Liver (tissue), 9 donors: ENCODE measurements around the gene ZNF777. TPM values are rescaled to one million over a fixed set of nuclear protein-coding genes. Genes with fewer than 3 reads are reported as not detected.

Experiments used
- DNase-seq: peaks from one replicate; pipeline ENCODE4 v3.0.0-alpha.2; 2017; ENCODE audit warnings: low spot score
- H3K27ac ChIP-seq, 2 donors: one replicate each; pipeline ENCODE4 v1.7.0; 2013; ENCODE audit warnings: inconsistent platforms in 2 of 2, low read length in 2 of 2, control low read depth in 1 of 2, low read depth in 1 of 2, mild to moderate bottlenecking in 1 of 2
- H3K27me3 ChIP-seq, 4 donors: one replicate each; pipeline versions ENCODE4 v1.6.1 to v1.7.0; 2013; ENCODE audit warnings: low read length in 3 of 4, inconsistent platforms in 1 of 4, mild to moderate bottlenecking in 1 of 4, moderate library complexity in 1 of 4; ENCODE audit not compliant: control insufficient read depth in 4 of 4, insufficient read depth in 4 of 4
- H3K36me3 ChIP-seq, 4 donors: one replicate each; pipeline versions ENCODE4 v1.6.1 to v1.7.0; 2013; ENCODE audit warnings: low read length in 3 of 4, mild to moderate bottlenecking in 3 of 4, low read depth in 1 of 4, moderate library complexity in 1 of 4; ENCODE audit not compliant: control insufficient read depth in 4 of 4, insufficient read depth in 3 of 4
- H3K4me1 ChIP-seq, 4 donors: one replicate each; pipeline versions ENCODE4 v1.6.1 to v1.7.0; 2013; ENCODE audit warnings: low read length in 3 of 4, mild to moderate bottlenecking in 3 of 4, moderate library complexity in 1 of 4; ENCODE audit not compliant: control insufficient read depth in 4 of 4, insufficient read depth in 4 of 4
- H3K4me3 ChIP-seq, 3 donors: one replicate each; pipeline versions ENCODE4 v1.6.1 to v1.7.0; 2013; ENCODE audit warnings: low read length in 3 of 3, control low read depth in 1 of 3, low read depth in 1 of 3, mild to moderate bottlenecking in 1 of 3
- H3K9ac ChIP-seq, 2 donors: one replicate each; pipeline ENCODE4 v1.7.0; 2013; ENCODE audit warnings: low read length in 2 of 2, mild to moderate bottlenecking in 2 of 2, moderate library complexity in 2 of 2, control low read depth in 1 of 2, low read depth in 1 of 2
- H3K9me3 ChIP-seq, 4 donors: one replicate each; pipeline versions ENCODE4 v1.6.1 to v1.7.0; 2013; ENCODE audit warnings: low read length in 3 of 4; ENCODE audit not compliant: control insufficient read depth in 4 of 4
- ATF3 ChIP-seq: IDR thresholded peaks from 2 replicates; pipeline ENCODE4 v1.6.1; 2016; ENCODE audit warnings: antibody characterized with exemption
- EGR1 ChIP-seq, 2 donors: IDR thresholded peaks; 2 replicates each; pipeline ENCODE4 v1.6.1; 2016 to 2018; ENCODE audit warnings: antibody characterized with exemption in 2 of 2, low read depth in 2 of 2
- FOXA1 ChIP-seq: IDR thresholded peaks from 2 replicates; pipeline ENCODE4 v1.6.1; 2016; ENCODE audit warnings: antibody characterized with exemption
- FOXA2 ChIP-seq: IDR thresholded peaks from 2 replicates; pipeline ENCODE4 v1.6.1; 2016; ENCODE audit warnings: antibody characterized with exemption
- GABPA ChIP-seq, 2 donors: IDR thresholded peaks in 1 of 2; conservative IDR thresholded peaks in 1 of 2; 2 replicates each; pipeline ENCODE4 v1.6.1; 2016; ENCODE audit warnings: antibody characterized with exemption in 2 of 2, mild to moderate bottlenecking in 1 of 2, moderate library complexity in 1 of 2
- HNF4A ChIP-seq, 2 donors: conservative IDR thresholded peaks; 2 replicates each; pipeline ENCODE4 v1.6.1; 2016; ENCODE audit warnings: antibody characterized with exemption in 2 of 2, mild to moderate bottlenecking in 2 of 2
- HNF4G ChIP-seq: IDR thresholded peaks from 2 replicates; pipeline ENCODE4 v1.6.1; 2016; ENCODE audit warnings: antibody characterized with exemption
- JUND ChIP-seq, 2 donors: IDR thresholded peaks; 2 replicates each; pipeline ENCODE4 v1.6.1; 2016; ENCODE audit warnings: antibody characterized with exemption in 2 of 2
- NR2F2 ChIP-seq: IDR thresholded peaks from 2 replicates; pipeline ENCODE4 v1.6.1; 2016; ENCODE audit warnings: antibody characterized with exemption
- RAD21 ChIP-seq, 2 donors: IDR thresholded peaks; 2 replicates each; pipeline ENCODE4 v1.6.1; 2016; ENCODE audit warnings: antibody characterized with exemption in 2 of 2, mild to moderate bottlenecking in 2 of 2
- RXRA ChIP-seq, 2 donors: IDR thresholded peaks; 2 replicates each; pipeline ENCODE4 v1.6.1; 2017 to 2018; ENCODE audit warnings: antibody characterized with exemption in 2 of 2, mild to moderate bottlenecking in 1 of 2
- SP1 ChIP-seq: IDR thresholded peaks from 2 replicates; pipeline ENCODE4 v1.6.1; 2018; ENCODE audit warnings: antibody characterized with exemption, mild to moderate bottlenecking
- TAF1 ChIP-seq: conservative IDR thresholded peaks from 2 replicates; pipeline ENCODE4 v1.6.1; 2016; ENCODE audit warnings: antibody characterized with exemption, mild to moderate bottlenecking
- YY1 ChIP-seq: IDR thresholded peaks from 2 replicates; pipeline ENCODE4 v1.6.1; 2016; ENCODE audit warnings: antibody characterized with exemption, mild to moderate bottlenecking
- WGBS: extraction: QIAGEN DNeasy Blood & Tissue Kit; methylation state at CpG from one replicate; pipeline ENCODE4 v1.1.7; 2013; 5-methylcytosine and 5-hydroxymethylcytosine counted together
- polyA plus RNA-seq, 2 donors: library from polyadenylated mRNA; stranded (reverse) in 1 of 2; unstranded in 1 of 2; fragments of 200-250 nt in 1 of 2; fragments of >200 nt in 1 of 2; fragmentation: Nextera tagmentation in 1 of 2; extraction: Ambion mirVana in 1 of 2; gene quantifications; one replicate each; pipeline versions ENCODE4 v1.2.1 to v1.2.3, GENCODE V29; 2013 to 2015
- total RNA-seq, 2 donors: library from RNA; depleted of rRNA; stranded (reverse); fragments of >200 nt; gene quantifications; one replicate each; pipeline ENCODE4 v1.2.3, GENCODE V29; 2014
- TF ChIP-seq, protein P1 (sequence below): IDR thresholded peaks from 2 replicates; pipeline ENCODE4 v1.6.1; 2016; ENCODE audit warnings: antibody characterized with exemption
- TF ChIP-seq, protein P2 (sequence below): IDR thresholded peaks from 2 replicates; pipeline ENCODE4 v1.6.1; 2016; ENCODE audit warnings: antibody characterized with exemption
- TF ChIP-seq, protein P3 (sequence below): fragments of 150-350 bp; IDR thresholded peaks from 2 replicates; pipeline ENCODE4 v1.5.1; 2017; ENCODE audit warnings: improper control_type of control experiment, low read depth, low read length; ENCODE audit not compliant: missing input control
- donor health status: healthy.
- donor health status: healthy.
- donor health status: healthy.
- donor health status: healthy.
- donor health status: healthy.

ZNF777 gene
- total and polyA plus RNA-seq, 4 donors: 0.22 to 5.7 (median 4.1) TPM

- no peaks in the 10 kb centered on the region for H3K9me3 ChIP-seq
- H3K9ac ChIP-seq: no peak overlapping the region
- no peaks in the 10 kb centered on the region for H3K4me1 ChIP-seq
- DNase-seq: no peak
- H3K27ac ChIP-seq: no peak overlapping the region
- TF ChIP-seq TAF1: no peak
- no peak for TF ChIP-seq HNF4A (conservative IDR thresholded peaks at IDR 0.05)
- no peak for TF ChIP-seq GABPA (IDR thresholded peaks at IDR 0.05 in 1 of 2, conservative IDR thresholded peaks at IDR 0.05 in 1 of 2)
- TF ChIP-seq NR2F2: no peak
- no peak for TF ChIP-seq EGR1 (IDR thresholded peaks at IDR 0.05; ENCODE audit: low read depth in 2 of 2)
- TF ChIP-seq JUND (IDR thresholded peaks at IDR 0.05): no peak
- TF ChIP-seq FOXA1: no peak
- TF ChIP-seq, protein P1, sequence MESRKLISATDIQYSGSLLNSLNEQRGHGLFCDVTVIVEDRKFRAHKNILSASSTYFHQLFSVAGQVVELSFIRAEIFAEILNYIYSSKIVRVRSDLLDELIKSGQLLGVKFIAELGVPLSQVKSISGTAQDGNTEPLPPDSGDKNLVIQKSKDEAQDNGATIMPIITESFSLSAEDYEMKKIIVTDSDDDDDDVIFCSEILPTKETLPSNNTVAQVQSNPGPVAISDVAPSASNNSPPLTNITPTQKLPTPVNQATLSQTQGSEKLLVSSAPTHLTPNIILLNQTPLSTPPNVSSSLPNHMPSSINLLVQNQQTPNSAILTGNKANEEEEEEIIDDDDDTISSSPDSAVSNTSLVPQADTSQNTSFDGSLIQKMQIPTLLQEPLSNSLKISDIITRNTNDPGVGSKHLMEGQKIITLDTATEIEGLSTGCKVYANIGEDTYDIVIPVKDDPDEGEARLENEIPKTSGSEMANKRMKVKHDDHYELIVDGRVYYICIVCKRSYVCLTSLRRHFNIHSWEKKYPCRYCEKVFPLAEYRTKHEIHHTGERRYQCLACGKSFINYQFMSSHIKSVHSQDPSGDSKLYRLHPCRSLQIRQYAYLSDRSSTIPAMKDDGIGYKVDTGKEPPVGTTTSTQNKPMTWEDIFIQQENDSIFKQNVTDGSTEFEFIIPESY: no peak
- no peak for TF ChIP-seq HNF4G
- no peak for TF ChIP-seq FOXA2
- TF ChIP-seq ATF3: no peak
- no peak for TF ChIP-seq YY1
- TF ChIP-seq, protein P2, sequence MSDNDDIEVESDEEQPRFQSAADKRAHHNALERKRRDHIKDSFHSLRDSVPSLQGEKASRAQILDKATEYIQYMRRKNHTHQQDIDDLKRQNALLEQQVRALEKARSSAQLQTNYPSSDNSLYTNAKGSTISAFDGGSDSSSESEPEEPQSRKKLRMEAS: no peak
- TF ChIP-seq, protein P3, sequence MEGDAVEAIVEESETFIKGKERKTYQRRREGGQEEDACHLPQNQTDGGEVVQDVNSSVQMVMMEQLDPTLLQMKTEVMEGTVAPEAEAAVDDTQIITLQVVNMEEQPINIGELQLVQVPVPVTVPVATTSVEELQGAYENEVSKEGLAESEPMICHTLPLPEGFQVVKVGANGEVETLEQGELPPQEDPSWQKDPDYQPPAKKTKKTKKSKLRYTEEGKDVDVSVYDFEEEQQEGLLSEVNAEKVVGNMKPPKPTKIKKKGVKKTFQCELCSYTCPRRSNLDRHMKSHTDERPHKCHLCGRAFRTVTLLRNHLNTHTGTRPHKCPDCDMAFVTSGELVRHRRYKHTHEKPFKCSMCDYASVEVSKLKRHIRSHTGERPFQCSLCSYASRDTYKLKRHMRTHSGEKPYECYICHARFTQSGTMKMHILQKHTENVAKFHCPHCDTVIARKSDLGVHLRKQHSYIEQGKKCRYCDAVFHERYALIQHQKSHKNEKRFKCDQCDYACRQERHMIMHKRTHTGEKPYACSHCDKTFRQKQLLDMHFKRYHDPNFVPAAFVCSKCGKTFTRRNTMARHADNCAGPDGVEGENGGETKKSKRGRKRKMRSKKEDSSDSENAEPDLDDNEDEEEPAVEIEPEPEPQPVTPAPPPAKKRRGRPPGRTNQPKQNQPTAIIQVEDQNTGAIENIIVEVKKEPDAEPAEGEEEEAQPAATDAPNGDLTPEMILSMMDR: no peak
- no peak for TF ChIP-seq RAD21 (IDR thresholded peaks at IDR 0.05)
- no peak for TF ChIP-seq SP1
- no peak for TF ChIP-seq RXRA (IDR thresholded peaks at IDR 0.05)
- 83% methylated on average over 1 of the region's 1 CpG for WGBS
- H3K4me3 ChIP-seq: no peak overlapping the region
- H3K27me3 ChIP-seq: no peaks in the 10 kb centered on the region
- H3K36me3 ChIP-seq: no peaks in the 10 kb centered on the region
These were observed 6.5 kb upstream of the ZNF777 start for GRCh38 chr7:149467321-149467859.

- Histone ChIP-seq H3K9ac (no peak overlapping the region), H3K27ac (no peak overlapping the region), H3K4me3 (no peak overlapping the region), H3K4me1 (no peaks in the 10 kb centered on the region), H3K9me3 (no peaks in the 10 kb centered on the region), H3K36me3 (no peaks in the 10 kb centered on the region), H3K27me3 (no peaks in the 10 kb centered on the region)
- no peak for DNase-seq
- TF ChIP-seq YY1 (no peak), JUND (IDR thresholded peaks at IDR 0.05) (no peak), NR2F2 (no peak), EGR1 (IDR thresholded peaks at IDR 0.05; ENCODE audit: low read depth in 2 of 2) (no peak)
- TF ChIP-seq, protein P2: no peak
These were observed 5.5 kb upstream of the ZNF777 start for GRCh38 chr7:149466364-149466763.
